CD1c-positive myeloid dendritic cell (primary cell): ENCODE data around the gene SOX8.

ENCODE experiments used
- DNase-seq: peaks from one replicate; pipeline ENCODE4 v3.0.0-alpha.2; 2016; ENCODE audit errors: extremely low spot score

Gene SOX8

DNA sequence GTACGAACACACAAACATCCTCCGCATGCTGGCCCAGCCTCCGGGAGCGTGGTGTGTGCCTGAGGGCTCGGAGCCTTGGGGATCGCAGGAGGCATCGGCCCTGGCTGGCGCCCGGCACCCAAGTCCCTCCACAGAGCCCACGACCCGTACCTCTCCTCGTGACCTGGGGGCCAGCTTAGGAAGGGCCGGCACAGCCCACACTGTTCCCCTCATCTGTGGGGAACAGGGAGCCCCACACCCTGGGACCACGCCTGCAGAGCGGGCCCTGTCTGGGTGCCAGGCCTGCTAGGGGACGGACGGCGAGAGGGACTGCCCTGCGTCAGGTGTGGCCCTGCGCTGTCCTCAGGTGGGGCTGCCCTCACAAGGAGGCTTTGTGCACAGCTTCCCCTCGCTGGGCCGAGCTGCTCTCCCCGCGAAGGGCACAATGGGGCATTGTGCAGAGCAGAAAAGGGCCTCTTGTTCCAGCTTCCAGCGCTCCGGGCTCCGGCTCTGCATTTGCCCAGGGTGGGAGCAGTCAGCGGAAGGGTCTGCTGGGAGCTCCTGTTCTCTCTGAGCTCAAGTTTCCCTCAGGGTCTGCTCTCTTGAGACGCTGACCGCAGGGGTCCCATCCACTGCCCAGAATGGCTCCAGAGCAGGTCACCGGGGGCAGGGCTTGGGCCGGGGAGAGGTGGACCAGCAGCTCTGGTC lies 9.1 kb upstream of the SOX8 start:
- no peak for DNase-seq

DNA sequence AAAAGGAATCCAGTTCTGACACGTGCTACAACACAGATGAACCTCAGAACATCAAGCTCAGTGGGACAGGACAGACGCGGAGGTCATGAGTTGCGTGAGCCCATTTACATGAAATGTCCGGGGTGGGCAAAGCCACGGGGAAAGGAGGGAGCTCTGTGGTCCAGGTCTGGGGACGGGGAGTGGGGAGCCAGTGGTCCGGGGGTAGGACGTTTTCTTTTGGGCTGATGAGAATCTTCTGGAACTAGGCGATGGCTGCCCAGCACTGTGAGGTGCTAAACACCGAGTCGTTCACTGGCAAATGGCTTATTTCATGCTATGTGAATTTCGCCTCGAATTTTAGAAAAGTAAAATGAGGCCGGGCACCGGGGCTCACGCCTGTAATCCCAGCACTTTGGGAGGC lies 8.2 kb upstream of the SOX8 start:
- no peak for DNase-seq

DNA sequence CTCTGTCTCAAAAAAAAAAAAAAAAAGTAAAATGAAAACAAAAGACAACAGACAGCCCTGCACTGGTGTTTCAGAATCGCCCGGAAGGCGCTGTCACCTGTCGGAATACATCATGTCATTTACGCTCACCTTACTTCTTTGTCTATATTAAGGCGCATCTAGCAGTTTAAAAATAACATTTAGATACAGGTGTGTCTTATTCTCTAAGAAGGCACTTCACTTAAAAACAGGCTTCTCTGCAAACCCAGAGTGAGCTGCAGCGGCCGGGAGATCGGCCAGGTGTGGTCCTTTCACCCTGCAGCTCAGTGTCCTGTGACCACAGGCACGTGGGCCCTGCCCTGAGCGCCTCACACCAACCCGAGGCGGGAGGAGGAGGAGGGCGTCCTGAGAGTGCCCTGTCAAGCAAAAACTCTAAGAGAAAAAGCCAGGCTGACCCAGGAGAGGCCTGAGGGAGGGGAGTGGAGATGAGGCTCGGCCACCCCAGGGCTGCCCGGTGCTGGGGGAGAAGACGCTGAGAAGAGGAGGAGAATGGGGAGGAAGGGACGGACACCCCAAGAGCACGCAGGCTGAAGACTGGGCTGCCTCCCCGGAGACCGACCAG lies 7.5 kb upstream of the SOX8 start:
- no peak for DNase-seq

DNA sequence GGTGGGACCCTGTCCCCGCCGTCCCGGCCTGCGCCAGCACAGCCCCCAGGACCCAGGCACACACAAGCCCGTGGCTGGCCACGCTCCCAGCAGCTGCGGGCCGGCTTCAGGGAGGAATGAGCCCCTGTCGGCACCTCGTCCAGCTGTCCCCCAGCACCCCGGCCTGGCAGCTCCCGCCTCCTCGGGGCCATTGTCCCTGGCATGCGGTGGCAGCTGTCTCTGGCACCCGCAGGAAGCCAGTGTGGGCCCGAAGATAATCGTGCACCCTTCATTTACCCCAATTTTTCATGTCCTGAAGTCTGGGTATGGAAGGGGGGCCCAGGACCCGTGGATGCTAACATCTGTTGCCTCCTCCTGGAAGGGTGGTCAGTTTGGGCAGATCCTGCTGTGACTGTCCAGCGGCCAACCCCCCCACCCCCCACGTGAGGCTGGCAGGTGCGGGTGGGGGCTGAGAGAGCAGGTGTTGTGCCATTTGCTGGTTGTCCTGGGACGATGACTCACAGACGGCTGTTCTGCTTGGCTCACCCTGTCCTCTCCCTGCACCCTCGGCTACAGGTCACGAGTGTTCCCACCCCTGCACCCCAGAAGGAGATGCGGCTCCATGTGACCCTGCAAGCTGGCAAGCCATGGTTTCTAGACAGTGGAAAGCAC lies 6.8 kb upstream of the SOX8 start:
- DNase-seq, result no peak

DNA sequence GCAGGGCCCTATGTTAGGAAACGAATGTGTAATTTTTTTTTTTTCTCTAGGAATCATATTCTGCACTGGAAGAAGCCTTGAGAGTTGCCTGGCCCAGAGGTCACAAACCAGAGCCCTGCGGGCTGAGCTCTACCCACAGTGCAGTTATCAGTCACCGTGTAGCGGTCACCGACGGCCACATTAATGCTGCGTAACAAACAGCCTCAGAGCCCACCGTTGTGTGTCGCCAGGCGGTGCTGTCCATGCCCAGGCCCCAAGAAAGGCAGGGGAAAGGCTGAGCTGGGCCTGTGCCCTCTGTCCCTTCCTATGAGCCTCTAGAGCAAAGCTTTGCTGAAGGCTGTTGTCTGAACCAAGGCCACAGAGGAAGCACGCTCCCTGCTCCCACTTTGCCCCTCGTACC lies 6.3 kb upstream of the SOX8 start:
- DNase-seq, result no peak

DNA sequence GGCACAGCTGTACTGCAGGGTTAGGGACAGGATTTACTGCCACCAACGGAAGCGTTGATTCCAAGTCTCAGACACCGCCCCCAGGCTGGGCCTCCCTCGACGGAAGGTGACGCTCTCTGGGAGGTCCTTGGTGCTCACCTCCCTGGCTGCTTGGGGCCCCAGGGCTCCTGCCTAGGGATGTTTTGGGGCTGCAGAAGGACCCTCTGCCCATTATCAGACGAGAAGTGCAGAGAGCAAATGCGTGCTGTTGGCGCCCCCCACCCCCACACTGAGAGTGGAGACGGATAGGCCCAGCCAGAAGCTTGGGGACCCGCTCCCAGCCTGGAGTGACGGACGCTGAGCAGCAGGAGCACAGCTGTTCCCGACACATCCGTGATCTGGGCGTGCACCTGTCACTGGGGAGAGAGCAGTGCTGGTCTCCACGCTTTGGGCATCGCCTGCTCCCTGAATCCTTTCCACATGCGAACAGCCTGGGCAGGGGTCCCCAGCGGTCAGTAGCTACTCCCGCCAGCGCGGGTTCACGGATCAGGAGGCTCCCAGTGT lies 5.1 kb upstream of the SOX8 start:
- no peak for DNase-seq

DNA sequence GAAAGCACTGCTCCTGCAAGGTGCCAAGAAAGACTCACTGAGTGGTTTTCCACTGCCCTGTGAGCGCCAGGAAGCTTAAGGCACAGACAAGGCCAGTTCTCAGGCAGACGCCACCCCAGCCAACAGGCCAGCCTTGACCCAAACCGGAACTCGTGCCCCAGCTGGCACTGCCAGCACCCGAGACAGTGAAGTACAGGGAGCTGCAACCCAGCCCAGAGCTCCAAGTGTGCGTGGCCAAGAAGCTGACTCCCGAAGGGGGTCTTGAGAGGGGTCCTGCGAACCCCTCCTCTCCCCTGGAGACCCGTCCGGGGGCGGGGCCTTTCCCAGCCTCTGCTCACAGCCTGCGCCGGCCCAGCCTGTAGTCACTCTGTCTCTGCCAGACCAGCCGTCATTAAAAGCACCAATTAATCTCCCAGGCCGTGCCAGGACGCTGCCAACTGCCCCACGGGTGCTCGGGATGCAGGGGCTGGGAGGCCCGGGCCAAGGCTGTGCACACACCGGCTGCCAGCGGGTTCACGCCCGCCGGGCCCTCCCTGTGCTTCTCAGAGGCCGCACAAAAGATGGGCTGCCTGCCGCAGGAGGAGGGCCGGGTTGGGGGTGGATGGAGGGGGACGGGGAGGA lies 4.4 kb upstream of the SOX8 start:
- no peak for DNase-seq

DNA sequence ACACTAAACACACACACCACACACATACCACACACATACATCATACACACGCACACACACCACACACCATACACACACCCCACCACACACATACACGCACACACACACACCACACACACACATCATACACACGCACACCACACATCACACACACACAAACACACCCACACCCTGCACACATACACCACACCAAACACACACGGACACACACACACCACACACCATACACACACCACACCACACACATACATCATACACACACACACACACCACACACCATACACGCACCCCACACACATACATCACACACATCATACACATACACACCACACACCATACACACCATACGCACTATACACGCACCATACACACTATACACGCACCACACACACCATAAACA lies 3.7 kb upstream of the SOX8 start:
- DNase-seq, result no peak

DNA sequence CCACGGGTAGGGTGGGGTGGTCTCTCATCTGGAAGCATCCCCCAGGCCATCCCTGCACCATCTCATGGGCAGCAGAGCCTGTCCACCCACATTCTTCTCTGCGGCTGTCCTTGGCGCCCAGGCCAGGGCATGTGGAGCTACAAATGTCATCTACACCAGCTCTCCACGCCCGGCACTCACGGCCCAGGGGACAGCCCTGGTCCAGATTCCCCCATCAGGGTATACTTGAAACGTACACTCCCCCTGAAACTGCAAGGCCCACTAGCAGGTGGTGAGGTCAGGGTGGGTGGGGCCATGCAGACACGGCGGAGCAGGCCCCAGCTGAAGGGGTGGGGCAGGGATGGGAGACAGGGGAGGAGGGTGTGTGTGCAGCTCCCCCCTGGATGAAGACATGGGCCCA lies 3.2 kb upstream of the SOX8 start:
- DNase-seq, result no peak

DNA sequence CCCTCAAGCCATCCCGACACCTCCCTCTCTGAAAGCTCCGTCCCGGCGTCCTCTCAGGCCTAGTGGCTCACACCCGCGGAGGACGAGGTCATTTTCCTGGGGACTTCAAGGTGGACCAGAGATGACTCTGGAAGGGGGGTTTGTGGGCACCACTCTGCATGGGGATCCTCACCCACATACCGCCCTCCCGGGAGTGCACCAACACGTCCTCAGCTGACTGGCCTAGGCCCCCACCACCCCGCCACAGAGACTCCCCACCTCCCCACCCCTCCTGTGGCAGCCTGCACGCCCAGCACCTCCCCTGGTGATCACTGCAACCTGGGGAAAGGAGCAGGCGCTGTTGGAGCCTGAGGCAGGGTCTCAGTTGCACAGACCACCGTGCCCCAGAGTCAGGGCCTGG lies 2.4 kb upstream of the SOX8 start:
- DNase-seq, result no peak

DNA sequence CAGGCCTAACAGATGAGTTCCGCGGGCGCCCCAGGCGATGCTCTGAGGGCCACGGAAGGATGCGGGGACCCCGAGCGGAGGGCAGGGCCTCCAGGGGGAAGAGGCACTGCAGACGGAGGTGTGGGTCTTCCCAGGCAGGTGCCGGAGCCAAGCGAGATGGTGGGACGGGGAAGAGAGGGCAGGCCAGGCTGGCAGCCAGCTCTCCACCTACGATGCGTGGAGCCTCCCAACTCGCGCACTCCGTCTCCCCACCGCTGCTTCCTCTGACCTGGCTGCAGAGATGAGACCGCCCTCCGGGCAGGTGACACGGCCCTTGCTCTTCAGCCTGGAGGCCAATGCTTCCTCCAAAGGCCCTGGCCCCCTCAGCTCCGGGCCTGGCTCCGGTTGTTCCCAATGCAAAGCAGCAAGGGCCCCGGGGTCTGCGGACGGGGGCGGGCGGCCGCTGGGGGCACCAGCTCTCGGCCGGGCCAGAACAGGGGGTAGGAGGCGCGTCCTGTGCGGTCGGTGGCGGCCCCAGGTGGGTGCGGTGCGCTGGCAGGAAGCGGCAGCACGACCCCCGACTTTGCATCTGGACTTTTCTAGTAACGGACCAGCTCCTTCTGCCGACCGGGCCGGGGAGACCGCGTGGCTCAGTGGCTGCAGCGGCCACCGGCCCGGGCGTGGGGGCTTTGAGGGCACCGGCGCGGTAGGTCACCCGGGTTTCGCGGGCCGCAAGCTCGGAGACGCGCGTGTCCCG lies 1.5 kb upstream of the SOX8 start:
- DNase-seq, result no peak

DNA sequence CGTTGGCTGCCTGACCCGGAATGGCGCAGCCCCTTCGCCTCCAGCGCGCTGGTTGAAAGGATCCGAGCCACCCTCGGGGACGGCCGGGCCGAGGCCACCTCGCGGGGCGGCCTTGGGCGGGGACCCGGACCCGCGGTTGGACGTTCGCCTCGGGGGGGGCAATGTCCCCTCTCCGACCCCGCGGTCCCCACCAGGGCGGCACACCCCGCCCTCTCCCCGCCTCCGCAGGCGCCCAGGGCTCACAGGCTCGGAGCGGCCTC lies 1.0 kb upstream of the SOX8 start:
- no peak for DNase-seq

DNA sequence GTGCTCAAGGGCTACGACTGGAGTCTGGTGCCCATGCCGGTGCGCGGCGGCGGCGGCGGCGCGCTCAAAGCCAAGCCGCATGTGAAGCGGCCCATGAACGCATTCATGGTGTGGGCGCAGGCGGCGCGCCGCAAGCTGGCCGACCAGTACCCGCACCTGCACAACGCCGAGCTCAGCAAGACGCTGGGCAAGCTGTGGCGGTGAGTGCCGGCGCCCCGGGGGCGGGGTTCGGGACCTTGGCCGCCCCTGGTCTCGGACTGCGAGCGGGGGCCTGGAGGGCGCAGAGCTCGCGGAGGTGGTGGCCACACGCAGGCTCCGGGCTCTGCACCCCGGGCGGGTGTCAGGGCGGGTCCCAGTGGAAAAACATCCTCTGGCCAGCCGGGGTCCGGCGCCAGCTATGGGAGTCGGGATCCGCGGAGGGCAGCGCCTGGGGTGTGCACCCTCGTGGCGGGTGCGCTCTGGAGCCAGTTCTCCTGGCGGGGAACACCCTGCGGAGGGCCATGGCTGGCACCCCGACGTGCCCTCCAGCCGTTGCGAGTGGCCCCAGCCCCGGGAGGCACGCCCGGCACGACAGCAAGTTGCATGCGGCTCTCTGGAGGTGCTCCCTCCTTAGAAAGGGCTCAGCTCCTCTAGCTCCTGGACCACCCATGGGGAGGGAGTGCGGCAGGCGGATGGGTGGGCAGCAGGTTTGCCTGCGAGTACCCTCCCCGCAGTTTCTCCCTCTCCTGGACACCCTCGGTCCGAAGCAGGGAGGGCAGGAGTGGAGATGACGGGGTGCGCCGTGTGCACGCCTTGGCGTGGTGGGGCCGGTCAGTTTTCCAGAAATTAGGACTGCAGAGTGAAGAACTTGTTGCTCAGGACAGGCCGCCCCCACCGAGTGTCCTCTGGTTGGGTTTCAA lies 824 bp downstream of the SOX8 start:
- DNase-seq, result no peak

DNA sequence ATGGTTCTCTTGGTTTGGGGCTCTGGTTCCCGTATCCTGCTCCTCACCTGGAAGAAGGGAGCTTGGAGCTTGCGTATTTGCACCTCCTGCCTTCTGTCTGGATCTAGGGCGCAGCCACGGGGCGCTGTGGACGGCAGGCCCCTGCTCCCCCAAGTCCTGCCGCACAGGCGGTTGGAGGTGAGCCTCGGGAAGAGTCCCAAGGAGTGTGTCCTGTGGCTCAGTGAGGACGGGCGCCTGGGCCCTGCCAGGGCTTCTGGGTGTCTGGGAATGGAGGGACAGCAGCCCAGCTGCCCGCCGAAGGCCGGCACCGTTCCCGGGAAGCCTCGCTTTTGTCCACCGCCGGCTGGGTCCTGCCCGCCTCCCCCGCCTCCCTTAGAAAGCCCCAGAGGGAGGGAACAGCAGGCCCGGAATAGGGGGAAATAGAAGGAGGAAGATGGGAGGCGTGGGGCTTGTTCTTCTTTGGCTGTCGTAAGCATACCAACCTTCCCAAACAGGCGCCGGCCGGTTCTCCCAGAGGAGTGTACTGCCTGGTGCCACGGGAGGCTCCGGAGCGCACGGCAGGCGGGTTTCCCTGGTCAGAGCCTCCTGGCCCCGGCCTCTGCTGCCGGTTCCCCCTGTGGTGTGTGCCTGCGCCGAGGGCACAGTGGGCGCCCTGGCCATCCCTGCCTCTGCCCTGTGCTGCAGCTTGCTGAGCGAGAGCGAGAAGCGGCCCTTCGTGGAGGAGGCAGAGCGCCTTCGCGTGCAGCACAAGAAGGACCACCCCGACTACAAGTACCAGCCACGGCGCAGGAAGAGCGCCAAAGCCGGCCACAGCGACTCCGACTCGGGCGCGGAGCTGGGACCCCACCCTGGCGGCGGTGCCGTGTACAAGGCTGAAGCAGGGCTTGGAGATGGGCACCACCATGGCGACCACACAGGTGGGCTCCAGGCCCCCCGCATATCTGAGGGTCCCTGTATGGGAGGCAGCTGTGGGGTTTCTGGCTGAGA lies 1.8 kb downstream of the SOX8 start:
- no peak for DNase-seq

DNA sequence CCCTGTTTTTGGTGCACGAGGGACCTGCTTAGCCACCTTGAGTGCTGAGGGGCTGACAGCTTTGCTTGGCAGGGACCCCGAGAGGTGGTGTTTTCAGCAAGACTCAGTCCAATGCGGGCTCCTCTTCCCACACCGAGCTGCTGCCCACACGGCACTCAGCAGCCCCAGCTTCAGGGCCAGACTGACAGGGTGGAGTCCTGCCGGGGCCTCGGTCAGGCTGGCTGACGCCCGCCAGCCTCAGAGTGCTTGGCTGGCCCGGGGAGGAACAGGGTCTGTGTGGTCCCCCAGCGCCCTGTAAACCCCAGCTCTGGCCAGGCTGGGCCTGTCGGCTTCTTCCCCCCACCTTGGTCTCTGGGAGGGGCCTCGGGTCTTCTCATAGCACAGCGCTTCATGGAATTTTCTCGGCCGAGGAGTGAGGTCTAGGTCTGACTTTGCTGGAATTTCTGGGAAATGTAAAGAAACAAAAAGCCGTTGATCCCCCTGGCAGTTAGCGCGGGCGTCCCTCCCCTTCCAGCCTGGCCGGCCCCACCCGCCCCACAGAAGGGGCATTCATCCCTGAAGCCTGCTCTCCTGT lies 2.6 kb downstream of the SOX8 start:
- DNase-seq, result no peak

DNA sequence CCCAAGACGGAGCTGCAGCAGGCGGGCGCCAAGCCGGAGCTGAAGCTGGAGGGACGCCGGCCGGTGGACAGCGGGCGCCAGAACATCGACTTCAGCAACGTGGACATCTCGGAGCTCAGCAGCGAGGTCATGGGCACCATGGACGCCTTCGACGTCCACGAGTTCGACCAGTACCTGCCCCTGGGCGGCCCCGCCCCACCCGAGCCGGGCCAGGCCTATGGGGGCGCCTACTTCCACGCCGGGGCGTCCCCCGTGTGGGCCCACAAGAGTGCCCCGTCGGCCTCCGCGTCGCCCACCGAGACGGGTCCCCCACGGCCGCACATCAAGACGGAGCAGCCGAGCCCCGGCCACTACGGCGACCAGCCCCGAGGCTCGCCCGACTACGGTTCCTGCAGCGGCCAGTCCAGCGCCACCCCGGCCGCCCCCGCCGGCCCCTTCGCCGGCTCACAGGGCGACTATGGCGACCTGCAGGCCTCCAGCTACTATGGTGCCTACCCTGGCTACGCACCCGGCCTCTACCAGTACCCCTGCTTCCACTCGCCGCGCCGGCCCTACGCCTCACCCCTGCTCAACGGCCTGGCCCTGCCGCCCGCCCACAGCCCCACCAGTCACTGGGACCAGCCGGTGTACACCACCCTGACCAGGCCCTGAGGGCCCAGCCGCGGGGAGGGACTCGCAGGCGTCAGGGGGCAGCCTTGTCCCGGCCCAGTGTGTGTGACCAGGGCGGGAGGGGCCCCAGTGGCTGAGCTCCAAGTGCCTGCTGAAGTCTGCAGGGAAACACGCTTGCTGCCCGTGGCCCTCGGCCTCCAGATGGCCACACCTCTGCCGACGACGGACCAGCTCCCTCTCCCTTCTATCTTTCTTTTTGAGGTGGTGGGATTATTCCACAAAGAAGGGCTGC lies 3.4 kb downstream of the SOX8 start:
- DNase-seq, result no peak

DNA sequence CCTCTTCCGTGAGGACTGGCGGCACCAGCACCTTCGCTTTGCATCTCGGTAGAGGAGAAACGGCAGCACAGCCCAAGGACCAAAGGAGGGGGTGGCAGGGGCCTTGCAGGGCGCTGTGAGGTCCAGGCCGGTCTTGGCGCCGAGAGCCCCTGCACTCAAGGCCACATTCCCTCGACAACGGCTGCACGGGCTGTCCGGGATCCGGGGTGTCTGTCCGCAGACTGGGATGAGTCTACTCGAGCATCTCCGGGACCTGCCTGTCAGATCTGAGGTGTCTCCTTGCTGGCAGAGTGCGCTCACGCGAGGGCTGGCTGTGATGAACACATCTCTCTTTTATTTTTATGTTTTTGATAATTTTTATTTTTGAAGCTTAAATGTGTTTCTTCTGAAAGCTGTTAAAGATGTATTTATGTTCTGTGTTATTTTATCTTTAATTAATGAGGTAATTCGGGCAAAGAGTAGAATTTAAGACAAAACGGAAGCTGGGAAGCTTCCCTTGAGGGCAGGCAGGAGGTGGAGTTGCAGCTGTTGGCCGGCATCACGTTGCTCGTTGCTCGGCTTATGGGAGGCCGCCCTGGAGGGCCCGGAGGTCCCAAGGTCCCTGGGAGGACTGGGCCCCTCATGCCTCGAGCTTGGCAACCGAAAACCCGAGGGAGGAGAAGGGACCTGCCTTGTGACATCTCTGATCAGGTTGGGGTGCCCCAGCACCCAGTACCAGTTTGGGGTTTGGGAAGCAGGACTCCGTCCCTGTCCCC lies 4.3 kb downstream of the SOX8 start:
- no peak for DNase-seq

DNA sequence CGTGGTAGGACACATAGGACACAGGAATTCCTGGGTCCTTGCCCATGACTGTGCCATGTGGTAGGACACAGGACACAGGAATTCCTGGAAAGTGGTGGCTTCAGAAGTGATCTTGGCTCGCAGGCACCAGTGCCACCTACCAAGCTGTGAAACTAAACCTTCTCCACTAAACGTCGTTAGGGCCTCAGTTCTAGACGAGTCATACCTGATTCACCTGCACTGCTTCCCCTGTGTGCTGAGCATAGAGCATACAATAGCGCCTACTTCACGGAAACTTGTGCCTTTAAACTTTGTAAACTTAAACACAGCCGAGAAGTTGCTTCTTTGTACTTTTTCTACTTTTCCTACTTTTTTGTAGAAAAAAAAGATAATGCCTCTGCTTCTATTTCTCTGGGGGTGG lies 4.8 kb downstream of the SOX8 start:
- DNase-seq, result no peak
